H7 (cell line): ENCODE results near the gene PSMD14. TPM values are rescaled to one million over a fixed set of nuclear protein-coding genes. Genes with fewer than 3 reads are reported as not detected.

Experiments
- total RNA-seq: library from RNA; depleted of rRNA; stranded (reverse); fragments of >200 nt; shearing (Covaris generic); gene quantifications from 2 replicates; pipeline ENCODE4 v1.2.3, GENCODE V29; 2014; rRNA removed

Gene PSMD14
- total RNA-seq, 1 experiment from 2014 or later = 106 TPM

Other genes starting within 250 kb of the PSMD14 start
- 17.8 and 22.7 TPM in 2 replicates for gene TANK, start 148.0 kb upstream of the PSMD14 start, total RNA-seq
- under 0.01 and 0.37 TPM in 2 replicates for gene TBR1, start 107.9 kb downstream of the PSMD14 start, total RNA-seq